ENCODE data around the gene GP2.

Gene GP2

DNA sequence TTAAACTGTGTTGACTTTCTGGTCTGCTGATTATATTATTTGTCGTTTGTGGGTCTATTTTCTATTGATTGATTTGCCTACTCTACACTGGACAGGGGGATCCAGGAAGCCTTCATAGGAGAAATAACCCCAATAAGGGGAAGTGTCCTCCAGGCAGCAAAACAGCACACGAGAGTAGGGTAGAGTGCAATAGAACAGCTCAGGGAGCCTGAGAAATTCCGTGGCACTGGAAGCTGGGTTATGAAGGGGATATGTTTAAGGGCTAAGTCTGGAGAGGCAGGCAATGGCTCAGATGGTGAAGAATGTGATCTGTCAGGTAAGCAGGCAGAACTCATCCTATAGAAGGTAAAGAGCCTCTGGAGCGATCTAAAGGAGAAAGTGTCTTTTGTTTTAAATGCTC, 20.9 kb downstream of the GP2 start:
- DNase-seq (ENCODE audit: low spot score), result no peak

DNA sequence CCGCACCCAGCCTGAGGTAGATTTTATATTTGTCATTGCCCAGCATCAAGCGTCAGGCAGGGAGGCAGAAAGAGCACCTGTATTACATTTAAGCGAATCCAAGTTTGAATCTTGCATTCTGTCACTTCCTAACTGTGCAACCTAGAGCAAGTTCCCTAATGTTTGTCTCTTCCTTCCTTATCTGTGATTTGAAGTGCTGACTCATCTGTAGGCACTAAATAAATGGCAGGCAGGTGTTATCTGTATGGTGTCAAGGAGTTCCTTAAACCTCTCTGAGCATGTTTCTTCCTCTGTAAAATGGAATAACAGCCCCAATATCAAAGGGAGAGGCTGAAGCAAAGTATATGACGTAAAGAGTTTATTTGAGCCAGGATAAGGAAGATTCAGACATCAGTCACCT, 24.3 kb downstream of the GP2 start:
- no peak for DNase-seq (ENCODE audit: low spot score)

DNA sequence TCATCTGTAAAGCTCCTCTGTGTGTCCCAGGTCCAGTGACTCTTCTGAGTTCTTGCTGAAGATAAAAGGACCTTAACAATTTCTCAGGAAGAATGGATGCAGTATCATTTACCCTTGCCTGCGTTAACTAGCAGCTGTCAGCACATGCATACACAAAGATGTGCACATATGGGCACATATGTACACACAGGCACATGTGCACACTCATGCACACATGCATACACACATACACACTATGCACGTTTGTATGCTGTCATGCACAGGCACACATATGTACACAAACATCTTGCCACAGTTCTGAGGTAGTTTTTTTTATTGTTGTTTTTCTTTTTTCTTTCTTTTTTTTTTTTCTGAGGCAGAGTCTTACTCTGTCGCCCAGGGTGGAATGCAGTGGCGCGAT, 24.9 kb downstream of the GP2 start:
- no peak for DNase-seq (ENCODE audit: low spot score)

DNA sequence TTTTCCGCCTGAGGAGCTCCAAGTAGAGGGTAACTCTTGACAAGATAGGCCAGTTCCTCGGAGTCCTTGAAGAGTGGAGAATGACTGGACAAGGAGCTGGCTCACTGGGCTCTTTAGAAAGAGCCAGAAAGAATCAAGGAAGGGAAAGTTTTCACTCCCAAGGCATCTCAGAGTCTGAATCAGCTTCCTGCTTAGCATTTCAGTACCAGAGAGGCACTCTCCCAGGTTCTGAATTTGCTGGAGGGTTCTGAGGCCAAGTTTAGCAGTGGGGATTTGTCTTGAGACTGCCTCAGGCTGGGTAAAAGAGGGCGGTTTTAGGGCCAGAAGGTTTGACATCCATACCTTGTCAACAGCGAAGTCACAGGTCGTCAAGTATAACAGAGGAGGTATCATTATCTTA, 25.5 kb downstream of the GP2 start:
- peak; percentile 27 for DNase-seq (ENCODE audit: low spot score)

DNA sequence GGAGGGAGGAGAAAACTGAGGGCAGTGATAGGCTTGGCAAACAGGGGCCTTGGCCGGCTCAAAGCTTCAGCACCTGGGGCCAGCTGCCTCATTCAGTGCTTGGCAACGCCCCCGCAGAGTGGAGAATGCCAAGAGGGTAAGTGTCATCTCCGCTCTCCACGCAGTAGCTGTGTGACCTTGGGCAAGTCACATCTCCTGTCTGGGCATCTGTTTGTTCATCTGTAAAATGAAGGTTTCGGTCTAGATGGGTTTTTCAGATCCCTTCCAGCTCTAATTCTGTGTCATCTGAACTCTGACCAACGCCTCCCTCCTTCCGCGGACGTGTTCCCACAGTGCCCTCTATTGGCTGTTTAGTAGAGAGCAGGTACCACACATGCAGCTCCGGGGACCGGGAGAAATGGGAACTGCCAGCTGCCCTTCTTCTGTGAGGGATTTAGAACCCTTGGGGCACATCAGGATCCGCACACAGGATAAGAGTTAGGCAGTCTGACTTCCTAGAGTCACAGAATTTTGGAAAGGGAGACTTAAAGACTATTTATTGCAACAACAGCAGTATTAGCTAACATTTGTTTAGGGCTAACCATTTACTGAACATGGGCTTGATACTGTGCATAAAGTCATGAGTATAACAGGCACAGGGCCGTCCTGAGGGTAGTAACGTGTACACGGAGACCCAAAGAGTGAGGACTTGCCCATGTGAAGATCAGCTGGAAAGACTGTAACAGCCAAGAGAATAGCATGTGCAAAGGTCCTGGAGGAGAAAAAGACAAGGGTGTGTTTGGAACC, 26.8 kb downstream of the GP2 start:
- DNase-seq (ENCODE audit: low spot score), result peak; percentile 73

DNA sequence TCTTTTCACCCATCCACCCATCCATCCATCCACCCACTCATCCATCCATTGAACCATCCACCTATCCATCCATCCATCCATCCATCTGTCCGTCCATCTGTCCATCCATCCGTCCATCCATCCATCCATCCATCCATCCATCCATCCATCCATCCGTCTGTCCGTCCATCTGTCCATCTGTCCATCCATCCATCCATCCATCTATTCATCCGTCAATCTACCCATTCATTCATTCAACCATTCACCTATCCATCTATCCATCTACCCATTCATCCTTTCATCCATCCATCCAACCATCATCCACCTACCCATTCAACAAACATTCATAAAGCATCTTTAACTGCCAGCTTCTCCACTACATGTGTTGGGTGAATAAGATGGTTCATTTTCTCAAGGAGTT, 28.9 kb downstream of the GP2 start:
- DNase-seq (ENCODE audit: low spot score), result no peak

DNA sequence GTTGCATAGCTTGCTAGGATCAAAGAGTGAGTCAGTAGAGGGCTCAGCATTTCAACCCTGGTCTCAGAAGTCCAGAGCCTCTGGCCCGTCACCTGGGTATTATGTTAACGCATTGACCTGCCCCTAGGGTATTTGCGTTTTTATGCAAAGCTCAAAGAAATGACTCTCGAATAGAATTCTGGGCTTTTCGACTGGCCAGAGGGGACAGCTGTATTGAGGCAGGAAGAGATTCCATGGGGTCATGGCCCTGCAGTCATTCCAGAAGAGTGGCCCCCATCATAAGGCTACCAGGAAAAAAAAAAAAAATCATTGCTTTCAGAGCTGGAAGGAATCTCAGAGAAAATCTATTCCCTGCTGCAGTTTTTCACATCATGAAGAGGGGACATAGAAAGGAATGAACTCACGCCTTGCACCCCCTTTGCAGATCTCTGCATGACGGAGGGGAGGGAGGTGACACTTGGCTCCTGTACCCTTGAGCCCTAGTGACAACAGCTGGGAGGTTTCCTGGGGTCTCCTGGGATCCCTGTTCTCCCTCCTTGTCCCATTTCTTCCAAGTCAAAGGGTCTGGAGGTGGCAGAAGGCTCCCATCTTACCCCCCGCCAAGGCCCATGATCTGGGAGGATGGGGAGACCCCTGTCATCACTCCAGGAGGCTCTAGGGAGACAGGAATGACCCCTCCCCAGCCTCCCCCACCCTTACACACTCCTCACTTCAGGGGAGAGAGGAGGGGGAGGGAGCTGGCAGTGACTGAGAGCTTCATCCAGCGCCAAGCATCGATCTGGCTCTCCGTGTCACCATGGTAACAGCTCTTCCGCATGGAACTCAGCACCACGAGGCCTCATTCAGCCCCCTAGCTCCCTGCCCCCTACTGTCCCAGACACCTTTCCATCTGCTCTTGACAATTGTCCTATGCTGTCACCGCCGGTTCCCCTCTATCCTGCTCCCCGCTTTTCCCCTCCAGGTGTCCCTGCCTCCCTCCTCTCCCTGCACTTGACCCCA, 35.8 kb downstream of the GP2 start:
- no peak for DNase-seq (ENCODE audit: low spot score)

DNA sequence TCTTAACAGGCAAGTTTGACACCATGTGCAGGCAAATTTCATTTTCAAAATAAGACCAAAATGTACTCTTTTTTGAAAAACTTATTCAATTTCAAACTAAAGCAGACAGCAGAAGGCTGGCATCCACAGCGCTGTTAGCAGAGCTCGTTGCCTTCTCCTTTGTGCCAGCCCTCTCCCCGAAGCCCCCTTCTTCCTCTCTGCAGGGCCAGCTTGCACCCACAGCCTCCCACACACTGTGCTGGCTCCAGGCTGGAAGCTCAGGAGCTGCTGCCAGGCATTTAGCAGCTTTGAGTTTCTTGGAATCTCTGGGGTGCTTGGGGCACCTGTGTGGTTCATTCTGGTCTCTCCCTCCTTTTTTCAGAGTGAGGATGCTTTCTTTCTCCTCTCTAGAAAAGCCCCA, 37.7 kb downstream of the GP2 start:
- no peak for DNase-seq (ENCODE audit: low spot score)

DNA sequence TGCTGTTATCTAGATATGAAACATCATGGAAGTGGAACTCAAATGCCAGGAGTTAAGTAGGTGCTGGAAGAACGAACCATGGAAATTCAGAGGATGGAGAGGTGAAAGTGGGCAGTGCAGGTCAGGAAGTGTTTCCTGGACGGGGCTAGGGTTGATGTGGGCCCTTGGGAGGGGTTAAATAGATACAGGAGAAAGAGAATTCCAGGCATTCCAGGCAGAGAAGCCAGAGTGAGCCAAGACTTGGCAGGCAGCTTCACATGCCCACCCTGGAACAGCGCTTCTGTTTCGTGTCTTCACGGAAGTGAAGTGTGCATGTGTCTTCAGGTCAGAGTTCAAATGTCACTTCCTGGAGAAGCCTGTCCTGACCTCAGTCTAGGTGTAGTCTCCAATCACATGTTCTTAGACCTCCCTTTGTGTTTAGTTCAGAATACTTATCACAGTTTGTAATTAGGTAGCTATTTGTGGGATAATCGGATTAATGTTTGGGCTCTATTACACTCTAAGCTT, 41.3 kb downstream of the GP2 start:
- DNase-seq (ENCODE audit: low spot score), result no peak

DNA sequence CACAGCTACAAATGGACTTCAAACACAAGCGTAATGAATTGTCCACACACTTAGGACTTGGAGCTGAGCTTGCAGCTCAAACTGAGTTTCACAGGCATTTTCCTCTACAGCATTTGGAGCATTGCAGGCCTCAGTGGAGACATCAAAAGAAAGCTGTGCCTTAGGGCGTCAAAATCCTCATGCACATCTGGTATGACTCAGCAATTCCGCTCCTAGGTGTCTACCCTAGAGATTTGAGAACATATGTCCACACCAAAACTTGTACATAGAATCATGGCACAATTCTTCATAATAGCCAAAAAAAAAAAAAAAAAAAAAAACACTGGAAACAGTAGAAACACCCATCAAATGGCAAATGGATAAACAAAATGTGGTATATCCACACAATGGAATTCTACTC, 47.1 kb downstream of the GP2 start:
- DNase-seq (ENCODE audit: low spot score), result no peak

DNA sequence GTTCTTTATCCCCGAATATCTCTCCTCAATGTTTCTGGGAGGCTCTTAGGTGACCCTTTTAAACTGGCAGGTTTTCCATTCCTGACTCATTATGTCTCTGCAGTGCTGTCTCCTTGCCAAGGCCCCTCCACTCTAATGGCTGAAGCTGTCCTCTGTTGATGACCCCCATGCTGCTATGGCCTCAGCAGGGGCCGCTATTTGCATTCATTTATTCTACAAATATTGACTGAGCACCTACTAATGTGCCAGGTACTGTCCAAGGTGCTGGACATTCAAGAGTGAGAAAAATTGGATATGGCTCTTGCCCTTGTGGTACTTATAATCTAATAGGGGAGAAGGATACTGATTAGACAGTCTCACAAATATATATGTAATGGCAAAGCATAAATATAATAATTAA, 55.4 kb downstream of the GP2 start:
- DNase-seq (ENCODE audit: low spot score), result no peak

DNA sequence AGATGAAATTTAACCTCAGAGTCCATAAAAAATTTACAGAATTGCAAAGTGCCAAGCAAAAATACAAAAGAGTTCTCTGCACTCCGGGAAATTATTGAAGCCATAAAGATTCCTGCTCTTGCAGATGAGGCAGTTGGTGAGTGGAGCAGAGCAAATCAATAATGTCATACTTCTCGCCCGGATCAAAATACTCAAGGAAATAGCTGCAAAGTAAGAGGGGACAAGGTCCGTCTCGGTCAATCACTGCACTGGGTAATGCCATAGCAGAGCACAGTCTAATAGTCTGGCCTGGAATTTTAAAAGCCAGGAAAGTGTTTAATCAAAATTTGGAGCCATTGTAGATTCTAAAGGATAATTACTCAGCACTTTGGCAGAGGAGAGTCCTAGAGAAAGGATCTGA, 58.9 kb downstream of the GP2 start:
- no peak for DNase-seq (ENCODE audit: low spot score)

DNA sequence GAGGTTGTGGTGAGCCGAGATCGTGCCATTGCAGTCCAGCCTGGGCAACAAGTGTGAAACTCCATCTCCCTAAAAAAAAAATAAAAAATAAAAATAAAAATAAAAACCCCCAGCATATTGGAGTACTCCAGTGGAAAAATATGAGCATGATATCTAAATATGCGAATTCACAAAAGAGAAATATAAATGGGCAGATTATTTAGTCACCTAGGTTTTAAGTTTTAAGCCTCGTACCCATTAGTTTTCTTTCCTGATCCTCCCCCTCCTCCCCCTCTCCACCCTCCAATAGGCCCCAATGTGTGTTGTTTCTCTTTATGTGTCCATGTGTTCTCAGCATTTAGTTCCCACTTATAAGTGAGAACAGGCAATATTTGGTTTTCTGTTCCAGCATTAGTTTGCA, 62.3 kb downstream of the GP2 start:
- no peak for DNase-seq (ENCODE audit: low spot score)

DNA sequence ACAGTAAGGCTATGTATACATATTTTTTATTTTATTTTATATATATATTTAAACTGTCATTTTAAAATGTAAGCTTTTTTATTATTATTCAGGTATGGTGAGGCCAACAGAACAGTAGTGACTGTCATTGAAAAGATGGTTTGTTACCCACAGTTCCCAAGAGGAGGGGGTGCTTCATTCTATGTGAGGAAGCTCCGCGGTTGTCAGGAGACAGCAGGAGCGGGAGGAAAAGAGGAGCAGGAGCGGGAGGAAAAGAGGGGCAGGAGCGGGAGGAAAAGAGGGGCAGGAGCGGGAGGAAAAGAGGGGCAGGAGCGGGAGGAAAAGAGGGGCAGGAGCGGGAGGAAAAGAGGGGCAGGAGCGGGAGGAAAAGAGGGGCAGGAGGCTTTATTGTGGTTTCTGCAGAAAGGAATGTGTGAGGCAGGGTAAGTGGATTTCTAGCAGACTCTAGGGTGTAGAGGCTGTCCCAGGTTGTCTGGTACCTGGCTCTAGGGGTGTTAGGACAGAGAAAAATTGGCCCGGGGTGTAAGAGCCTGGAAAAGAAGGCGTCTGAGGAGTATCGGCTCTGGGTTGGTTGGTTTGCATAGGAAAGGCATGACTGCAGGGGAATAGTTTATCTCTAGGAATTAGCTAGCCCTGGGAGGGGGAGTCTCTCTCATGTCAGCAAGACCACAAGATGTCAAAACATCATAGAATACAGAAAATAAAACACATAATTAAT, 64.0 kb downstream of the GP2 start:
- DNase-seq (ENCODE audit: low spot score), result no peak

DNA sequence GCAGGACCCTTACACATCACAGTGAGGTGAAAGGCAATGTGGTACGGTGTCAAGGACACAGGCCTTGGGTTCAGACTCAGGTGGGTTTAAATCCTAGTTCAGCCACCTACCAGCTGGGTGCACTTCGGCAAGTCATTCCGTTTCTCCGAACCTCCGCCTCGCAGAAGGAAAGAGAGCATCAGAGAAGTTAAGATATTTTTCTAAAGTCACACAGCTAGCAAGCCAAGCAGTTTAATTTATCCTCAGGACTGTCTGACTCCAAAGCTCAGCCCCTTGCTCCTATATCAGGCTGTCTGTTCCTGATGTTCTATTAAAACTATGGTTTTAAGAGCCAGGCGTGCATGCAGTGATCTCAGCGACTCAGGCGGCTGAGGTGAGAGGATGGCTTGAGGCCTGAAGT, 65.1 kb downstream of the GP2 start:
- DNase-seq (ENCODE audit: low spot score), result no peak

DNA sequence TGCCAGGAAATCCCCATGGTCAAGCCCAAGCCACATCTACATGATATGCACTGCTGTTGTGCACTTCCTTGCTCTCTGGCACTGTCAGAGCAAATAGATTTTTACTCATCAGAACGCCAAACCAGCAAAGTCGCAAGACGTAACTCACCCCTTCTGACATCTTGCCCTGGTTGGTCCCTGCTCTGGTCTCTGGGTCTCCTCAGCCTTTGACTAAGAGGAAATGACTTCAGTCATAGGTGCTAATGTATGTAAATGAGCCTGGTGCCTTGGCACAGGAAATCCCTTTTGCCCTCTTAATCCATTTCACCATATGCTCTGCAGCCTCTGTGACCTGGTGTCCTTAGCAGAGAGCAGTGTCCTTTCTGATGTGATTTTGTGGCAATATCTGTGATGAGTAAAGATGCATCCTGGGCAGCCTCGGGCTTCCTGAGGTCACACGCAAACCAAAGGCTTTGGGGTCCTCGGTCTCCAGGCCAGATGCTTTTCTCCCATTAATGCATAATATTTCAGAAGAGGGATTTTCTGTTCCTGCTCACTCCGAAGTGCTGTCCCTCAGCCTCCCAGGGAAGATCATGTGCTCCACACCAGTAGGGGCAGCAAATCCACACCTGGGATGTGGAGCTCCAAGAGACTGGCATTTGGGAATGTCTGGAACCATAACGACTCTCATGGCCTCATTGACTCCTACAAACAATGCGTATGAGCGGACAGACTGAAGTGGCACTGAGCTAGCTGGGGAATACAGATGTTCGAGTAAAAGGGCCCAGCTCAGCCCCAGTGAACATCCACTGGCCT, 66.9 kb downstream of the GP2 start:
- no peak for DNase-seq (ENCODE audit: low spot score)

Measured in kidney tubule cell (primary cell).